GM19023 (cell line): ENCODE results near the gene ZBED4.

Source experiments
- ATAC-seq: cut with Tn5 transposase; IDR thresholded peaks from one replicate; pipeline ENCODE4 v1.9.1; 2021; ENCODE audit warnings: mild to moderate bottlenecking, moderate library complexity; ENCODE audit not compliant: unreplicated experiment

Gene ZBED4

GRCh38 chr22:49872347-49872746 is 18.7 kb downstream of the ZBED4 start:
- no peak for ATAC-seq

- no peak for ATAC-seq
Observed at GRCh38 chr22:49873228-49873940, 19.7 kb downstream of the ZBED4 start.

- ATAC-seq = no peak
Observed at GRCh38 chr22:49877642-49878041, 24.0 kb downstream of the ZBED4 start.

- ATAC-seq = no peak
Observed at GRCh38 chr22:49878206-49878605, 24.6 kb downstream of the ZBED4 start.

- no peak for ATAC-seq
Observed at GRCh38 chr22:49879871-49880270, 26.2 kb downstream of the ZBED4 start.

GRCh38 chr22:49880281-49880680 is 26.6 kb downstream of the ZBED4 start:
- ATAC-seq = no peak

GRCh38 chr22:49881856-49882255 is 28.2 kb downstream of the ZBED4 start:
- no peak for ATAC-seq

GRCh38 chr22:49882519-49883293 is 29.1 kb downstream of the ZBED4 start:
- ATAC-seq = no peak

- no peak for ATAC-seq
Observed at GRCh38 chr22:49883294-49883640, 29.6 kb downstream of the ZBED4 start.

- ATAC-seq = no peak
Observed at GRCh38 chr22:49884075-49884474, 30.4 kb downstream of the ZBED4 start.

- no peak for ATAC-seq
Observed at GRCh38 chr22:49884503-49885260, 31.0 kb downstream of the ZBED4 start.

GRCh38 chr22:49885281-49885680 is 31.6 kb downstream of the ZBED4 start:
- no peak for ATAC-seq

- ATAC-seq = no peak
Observed at GRCh38 chr22:49885881-49886280, 32.2 kb downstream of the ZBED4 start.

- ATAC-seq = no peak
Observed at GRCh38 chr22:49886346-49887063, 32.9 kb downstream of the ZBED4 start.

- no peak for ATAC-seq
Observed at GRCh38 chr22:49887064-49887451, 33.4 kb downstream of the ZBED4 start.

GRCh38 chr22:49887702-49888101 is 34.1 kb downstream of the ZBED4 start:
- ATAC-seq = no peak

GRCh38 chr22:49889071-49889470 is 35.4 kb downstream of the ZBED4 start:
- ATAC-seq = no peak

GRCh38 chr22:49892226-49892899 is 38.7 kb downstream of the ZBED4 start:
- no peak for ATAC-seq

GRCh38 chr22:49893025-49893424 is 39.4 kb downstream of the ZBED4 start:
- ATAC-seq = no peak

- ATAC-seq = no peak
Observed at GRCh38 chr22:49894322-49895054, 40.8 kb downstream of the ZBED4 start.
